Hepatocyte (in vitro differentiated cells): ENCODE results near the gene LCN12. TPM values are rescaled to one million over a fixed set of nuclear protein-coding genes. Genes with fewer than 3 reads are reported as not detected.
"Not testable (repeated sequence)": the region's sequence is repeated elsewhere in the genome, so short reads cannot be mapped to it uniquely, and the experiment has no call there.

Experiments
- DNase-seq: peaks from one replicate; pipeline ENCODE4 v3.0.0-alpha.2; 2016; ENCODE audit warnings: low spot score
- H2AFZ ChIP-seq: fragments of 200-600 bp; sonication (generic); 2 replicates; pipeline ENCODE4 v1.6.0; 2016; ENCODE audit warnings: antibody characterized with exemption, mild to moderate bottlenecking
- H3K27ac ChIP-seq: fragments of 200-600 bp; sonication (generic); 2 replicates; pipeline ENCODE4 v1.5.1; 2016; ENCODE audit warnings: mild to moderate bottlenecking
- H3K27me3 ChIP-seq: fragments of 200-600 bp; sonication (generic); 2 replicates; pipeline ENCODE4 v1.6.1; 2016
- H3K36me3 ChIP-seq: fragments of 200-600 bp; sonication (generic); replicated peaks from 2 replicates; pipeline ENCODE4 v1.5.1; 2016; ENCODE audit warnings: low read depth; ENCODE audit not compliant: insufficient read depth
- H3K4me1 ChIP-seq: fragments of 200-600 bp; sonication (generic); 2 replicates; pipeline ENCODE4 v1.5.1; 2016; ENCODE audit warnings: mild to moderate bottlenecking, moderate library complexity; ENCODE audit not compliant: insufficient read depth
- H3K4me2 ChIP-seq: fragments of 200-600 bp; sonication (generic); 2 replicates; pipeline ENCODE4 v1.6.0; 2016
- H3K4me3 ChIP-seq: fragments of 200-600 bp; sonication (generic); 2 replicates; pipeline ENCODE4 v1.5.1; 2016; ENCODE audit warnings: mild to moderate bottlenecking
- H3K79me2 ChIP-seq: fragments of 200-600 bp; sonication (generic); 2 replicates; pipeline ENCODE4 v1.6.0; 2017; ENCODE audit warnings: mild to moderate bottlenecking
- H3K9me2 ChIP-seq: fragments of 200-600 bp; sonication (generic); replicated peaks from 2 replicates; pipeline ENCODE4 v1.6.0; 2017; ENCODE audit warnings: mild to moderate bottlenecking; ENCODE audit not compliant: insufficient read depth
- H3K9me3 ChIP-seq: fragments of 200-600 bp; sonication (generic); 2 replicates; pipeline ENCODE4 v1.5.1; 2016; ENCODE audit warnings: low read depth, mild to moderate bottlenecking
- H4K20me1 ChIP-seq: fragments of 200-600 bp; sonication (generic); 2 replicates; pipeline ENCODE4 v1.6.0; 2016; ENCODE audit warnings: mild to moderate bottlenecking; ENCODE audit not compliant: insufficient read depth, poor library complexity, severe bottlenecking
- CTCF ChIP-seq: fragments of 200-600 bp; sonication (generic); IDR thresholded peaks from 2 replicates; pipeline ENCODE4 v1.5.1; 2016; ENCODE audit warnings: antibody characterized with exemption, mild to moderate bottlenecking; ENCODE audit not compliant: poor library complexity
- EZH2 ChIP-seq: fragments of 200-600 bp; sonication (generic); IDR thresholded peaks from 2 replicates; pipeline ENCODE4 v1.6.1; 2016; ENCODE audit warnings: antibody characterized with exemption, mild to moderate bottlenecking, borderline replicate concordance
- EZH2phosphoT487 ChIP-seq: fragments of 200-600 bp; sonication (generic); IDR thresholded peaks from one replicate; pipeline ENCODE4 v1.6.1; 2018; ENCODE audit warnings: antibody characterized with exemption, mild to moderate bottlenecking, low read depth, moderate library complexity; ENCODE audit not compliant: unreplicated experiment, severe bottlenecking
- WGBS: methylation state at CpG from one replicate; pipeline ENCODE4 v1.1.6; 2016; ENCODE audit warnings: low lambda C conversion rate; ENCODE audit errors: missing lambda C conversion rate; 5-methylcytosine and 5-hydroxymethylcytosine counted together
- polyA plus RNA-seq: library from polyadenylated mRNA; unstranded; fragments of >200 nt; fragmentation: Nextera tagmentation; extraction: Ambion mirVana; gene quantifications from 2 replicates; pipeline ENCODE4 v1.2.1, GENCODE V29; 2016
- total RNA-seq: library from RNA; depleted of rRNA; stranded (reverse); fragments of >200 nt; gene quantifications from 2 replicates; pipeline ENCODE4 v1.2.3, GENCODE V29; 2014

LCN12 gene
- total and polyA plus RNA-seq, 2 experiments from 2014 or later = 4.1 to 27.4 TPM

- no peaks in the 10 kb centered on the region for H3K79me2 ChIP-seq
- peaks cover 17% of the 10 kb centered on the region for H3K4me1 ChIP-seq
- H3K9me2 ChIP-seq = no peaks in the 10 kb centered on the region
- TF ChIP-seq EZH2phosphoT487 (no peak), EZH2 (no peak)
- H3K9me3 ChIP-seq = no peaks in the 10 kb centered on the region
- no peak for DNase-seq
- no peaks in the 10 kb centered on the region for H3K36me3 ChIP-seq
- H4K20me1 ChIP-seq = no peaks in the 10 kb centered on the region
- no peak overlapping the region for H3K4me3 ChIP-seq
- no peak overlapping the region for H3K27ac ChIP-seq
- WGBS = 76% methylated on average over 10 of the region's 10 CpGs
- no peak overlapping the region for H3K4me2 ChIP-seq
- no peak overlapping the region for H2AFZ ChIP-seq
- no peaks in the 10 kb centered on the region for H3K27me3 ChIP-seq
Measured at GRCh38 chr9:137000177-137000930, 48.3 kb downstream of the LCN12 start.

- H3K27me3 ChIP-seq = no peaks in the 10 kb centered on the region
- no peak overlapping the region for H3K27ac ChIP-seq
- no peaks in the 10 kb centered on the region for H3K9me3 ChIP-seq
- DNase-seq = no peak
- H3K79me2 ChIP-seq = no peaks in the 10 kb centered on the region
- no peak overlapping the region for H3K4me2 ChIP-seq
- no peaks in the 10 kb centered on the region for H4K20me1 ChIP-seq
- TF ChIP-seq EZH2 (no peak), CTCF (no peak), EZH2phosphoT487 (no peak)
- H3K4me1 ChIP-seq = peaks cover 3% of the 10 kb centered on the region
- WGBS = 92% methylated on average over 20 of the region's 20 CpGs
- H2AFZ ChIP-seq = no peak overlapping the region
- no peaks in the 10 kb centered on the region for H3K9me2 ChIP-seq
- H3K4me3 ChIP-seq = no peak overlapping the region
- no peaks in the 10 kb centered on the region for H3K36me3 ChIP-seq
Measured at GRCh38 chr9:137001857-137002645, 50.0 kb downstream of the LCN12 start.

GRCh38 chr9:137002646-137003041, 50.6 kb downstream of the LCN12 start:
- WGBS = 96% methylated on average over 10 of the region's 10 CpGs
- TF ChIP-seq EZH2 (no peak), CTCF (no peak), EZH2phosphoT487 (no peak)
- Histone ChIP-seq H3K4me1 (no peaks in the 10 kb centered on the region), H2AFZ (no peak overlapping the region), H4K20me1 (no peaks in the 10 kb centered on the region), H3K36me3 (no peaks in the 10 kb centered on the region), H3K9me3 (no peaks in the 10 kb centered on the region), H3K9me2 (no peaks in the 10 kb centered on the region), H3K27me3 (no peaks in the 10 kb centered on the region), H3K79me2 (no peaks in the 10 kb centered on the region), H3K4me3 (no peak overlapping the region), H3K27ac (no peak overlapping the region), H3K4me2 (no peak overlapping the region)
- no peak for DNase-seq

- not testable (repeated sequence) for H3K9me3 ChIP-seq, H3K4me1 ChIP-seq, H3K36me3 ChIP-seq, H3K4me2 ChIP-seq, H3K4me3 ChIP-seq, H4K20me1 ChIP-seq, H3K27me3 ChIP-seq, DNase-seq, H3K79me2 ChIP-seq, H3K27ac ChIP-seq, H3K9me2 ChIP-seq, H2AFZ ChIP-seq
- peak; percentile 32 for TF ChIP-seq CTCF
- 60% methylated on average over 17 of the region's 17 CpGs for WGBS
Measured at GRCh38 chr9:137004285-137004684, 52.2 kb downstream of the LCN12 start.
